ENCODE results near the gene IPP. TPM values are rescaled to one million over a fixed set of nuclear protein-coding genes. Genes with fewer than 3 reads are reported as not detected.

IPP gene
- total RNA-seq, 1 experiment from 2014 or later = 25.4 TPM

DNA sequence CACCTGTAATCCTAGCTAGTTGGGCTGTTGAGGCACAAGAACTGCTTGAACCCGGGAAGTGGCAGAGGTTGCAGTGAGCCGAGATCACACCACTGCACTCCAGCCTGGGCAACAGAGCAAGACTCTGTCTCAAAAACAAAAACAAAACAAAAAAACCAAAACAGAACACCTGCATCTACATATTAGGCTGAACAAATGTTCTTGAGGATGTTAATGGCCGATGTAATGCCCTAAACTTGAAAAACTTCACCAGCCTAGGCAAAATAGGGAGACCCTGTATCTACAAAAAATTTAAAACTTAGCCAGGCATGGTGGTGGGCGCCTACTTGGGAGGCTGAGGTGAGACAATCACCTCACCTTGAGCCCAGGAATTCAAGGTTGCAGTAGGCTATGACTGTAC lies 81.9 kb downstream of the IPP start:
- H3K9me2 ChIP-seq (ENCODE audit: insufficient read depth) = no peaks in the 10 kb centered on the region
- H3K4me3 ChIP-seq = no peak overlapping the region
- 0 out of 2 replicates have a peak, but pooled peaks cover 9% of the 10 kb centered on the region for H3K36me3 ChIP-seq (ENCODE audit: low read depth)
- ChIA-PET POLR2A (ENCODE audit: unreplicated experiment) (no interaction called here), CTCF (no interaction called here)
- H3K9me3 ChIP-seq (ENCODE audit: insufficient read depth, low read depth) = no peaks in the 10 kb centered on the region
- DNase-seq = no peak
- BruUV-seq (replicated peaks) = no TSS peak
- peaks cover 96% of the 10 kb centered on the region for H3K79me2 ChIP-seq (ENCODE audit: low read depth)
- peaks cover 14% of the 10 kb centered on the region; the same call in 1 of the 2 replicates for H3F3A ChIP-seq (ENCODE audit: insufficient read depth, low read depth)
- H2AFZ ChIP-seq = no peak overlapping the region
- no peaks in the 10 kb centered on the region for H3K4me1 ChIP-seq (replicated peaks; ENCODE audit: insufficient read depth)
- no peak overlapping the region for H3K27ac ChIP-seq
- peaks cover 81% of the 10 kb centered on the region for H4K20me1 ChIP-seq (ENCODE audit: insufficient read depth)
- intact Hi-C loops (cut with micrococcal nuclease; ENCODE audit: unreplicated experiment) = no loop called here
- H3K4me2 ChIP-seq = no peak overlapping the region
- no peaks in the 10 kb centered on the region for H3K27me3 ChIP-seq (ENCODE audit: insufficient read depth, low read depth)
- TF ChIP-seq, protein P1, sequence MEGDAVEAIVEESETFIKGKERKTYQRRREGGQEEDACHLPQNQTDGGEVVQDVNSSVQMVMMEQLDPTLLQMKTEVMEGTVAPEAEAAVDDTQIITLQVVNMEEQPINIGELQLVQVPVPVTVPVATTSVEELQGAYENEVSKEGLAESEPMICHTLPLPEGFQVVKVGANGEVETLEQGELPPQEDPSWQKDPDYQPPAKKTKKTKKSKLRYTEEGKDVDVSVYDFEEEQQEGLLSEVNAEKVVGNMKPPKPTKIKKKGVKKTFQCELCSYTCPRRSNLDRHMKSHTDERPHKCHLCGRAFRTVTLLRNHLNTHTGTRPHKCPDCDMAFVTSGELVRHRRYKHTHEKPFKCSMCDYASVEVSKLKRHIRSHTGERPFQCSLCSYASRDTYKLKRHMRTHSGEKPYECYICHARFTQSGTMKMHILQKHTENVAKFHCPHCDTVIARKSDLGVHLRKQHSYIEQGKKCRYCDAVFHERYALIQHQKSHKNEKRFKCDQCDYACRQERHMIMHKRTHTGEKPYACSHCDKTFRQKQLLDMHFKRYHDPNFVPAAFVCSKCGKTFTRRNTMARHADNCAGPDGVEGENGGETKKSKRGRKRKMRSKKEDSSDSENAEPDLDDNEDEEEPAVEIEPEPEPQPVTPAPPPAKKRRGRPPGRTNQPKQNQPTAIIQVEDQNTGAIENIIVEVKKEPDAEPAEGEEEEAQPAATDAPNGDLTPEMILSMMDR (conservative IDR thresholded peaks at IDR 0.05) = no peak
- TF ChIP-seq EZH2 (IDR thresholded peaks at IDR 0.05; ENCODE audit: low read depth) = no peak

DNA sequence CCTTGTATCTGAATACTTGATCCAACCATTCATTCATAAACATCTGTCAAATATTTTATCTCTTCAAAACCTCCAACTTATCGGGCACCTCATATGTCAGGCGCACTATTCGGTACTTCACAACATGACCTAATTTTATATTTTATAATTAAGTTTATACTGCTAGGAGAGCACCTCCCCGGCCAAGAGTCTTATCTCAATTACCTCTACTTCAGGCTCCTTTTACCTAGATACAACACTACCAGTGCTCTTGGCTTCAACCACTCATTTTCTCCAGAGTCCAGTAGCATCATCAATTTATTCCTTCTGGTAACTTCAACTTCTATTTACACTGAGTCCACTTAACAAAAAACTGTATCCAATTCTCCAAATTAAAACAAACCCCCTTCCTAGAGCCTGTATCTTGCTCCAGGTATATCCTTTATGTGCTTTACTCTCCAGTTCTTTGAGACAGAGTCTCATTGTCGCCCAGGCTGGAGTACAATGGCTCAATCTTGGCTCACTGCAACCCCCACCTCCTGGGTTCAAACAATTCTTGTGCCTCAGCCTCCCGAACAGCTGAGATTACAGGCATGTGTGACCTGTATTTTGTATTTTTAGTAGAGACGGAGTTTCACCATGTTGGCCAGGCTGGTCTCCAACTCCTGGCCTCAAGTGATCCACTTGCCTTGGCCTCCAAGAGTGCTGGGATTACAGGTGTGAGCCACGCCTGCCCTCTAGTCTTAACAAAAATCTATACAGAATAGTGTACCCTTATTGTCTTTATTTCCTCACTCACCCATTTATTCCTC lies 82.9 kb downstream of the IPP start:
- Histone ChIP-seq H3K9me3 (ENCODE audit: insufficient read depth, low read depth) (no peaks in the 10 kb centered on the region), H2AFZ (no peak overlapping the region), H3K4me1 (replicated peaks; ENCODE audit: insufficient read depth) (no peaks in the 10 kb centered on the region), H3K79me2 (ENCODE audit: low read depth) (peaks cover 96% of the 10 kb centered on the region), H3K27me3 (ENCODE audit: insufficient read depth, low read depth) (no peaks in the 10 kb centered on the region), H3K9me2 (ENCODE audit: insufficient read depth) (no peaks in the 10 kb centered on the region), H3K4me2 (no peak overlapping the region), H3K36me3 (ENCODE audit: low read depth) (0 out of 2 replicates have a peak, but pooled peaks cover 14% of the 10 kb centered on the region), H3K4me3 (no peak overlapping the region), H3F3A (ENCODE audit: insufficient read depth, low read depth) (peaks cover 8% of the 10 kb centered on the region; the same call in 1 of the 2 replicates), H3K27ac (no peak overlapping the region), H4K20me1 (ENCODE audit: insufficient read depth) (peaks cover 83% of the 10 kb centered on the region)
- intact Hi-C loops (cut with micrococcal nuclease; ENCODE audit: unreplicated experiment) = no loop called here
- no peak for DNase-seq
- CTCF ChIA-PET = no interaction called here
- no peak for TF ChIP-seq EZH2 (IDR thresholded peaks at IDR 0.05; ENCODE audit: low read depth)
- TF ChIP-seq, protein P1 (conservative IDR thresholded peaks at IDR 0.05) = no peak
- POLR2A ChIA-PET (ENCODE audit: unreplicated experiment) = interaction anchor here (0.5 to 0.9 kb wide), 2 partner anchors 11 to 890 kb away, joined by 4 to 8 read pairs; no protein-coding TSS in a partner anchor
- no TSS peak for BruUV-seq (replicated peaks)

DNA sequence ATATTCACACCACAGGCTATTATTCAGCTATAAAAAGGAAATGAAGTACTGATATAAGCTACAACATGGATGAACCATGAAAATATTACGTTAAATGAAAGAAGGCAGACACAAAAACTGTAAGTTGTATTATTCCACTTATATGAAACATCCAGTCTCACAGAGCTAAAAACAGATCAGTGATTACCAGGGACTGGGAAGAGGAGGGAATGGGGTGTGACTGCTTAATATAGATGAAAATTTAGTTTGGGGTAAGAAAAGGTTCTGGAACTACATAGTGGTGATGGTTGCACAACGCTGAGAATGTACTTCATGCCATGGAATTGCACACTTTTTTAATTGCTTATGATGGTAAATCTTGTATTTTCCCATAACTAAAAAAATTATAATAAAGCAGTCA lies 83.6 kb downstream of the IPP start:
- TF ChIP-seq EZH2 (IDR thresholded peaks at IDR 0.05; ENCODE audit: low read depth) = no peak
- TF ChIP-seq, protein P1 (conservative IDR thresholded peaks at IDR 0.05) = no peak
- intact Hi-C loops (cut with micrococcal nuclease; ENCODE audit: unreplicated experiment) = no loop called here
- Histone ChIP-seq H3K9me2 (ENCODE audit: insufficient read depth) (no peaks in the 10 kb centered on the region), H3K4me1 (replicated peaks; ENCODE audit: insufficient read depth) (no peaks in the 10 kb centered on the region), H3K79me2 (ENCODE audit: low read depth) (peaks cover 96% of the 10 kb centered on the region), H3K27ac (no peak overlapping the region), H3K27me3 (ENCODE audit: insufficient read depth, low read depth) (no peaks in the 10 kb centered on the region), H4K20me1 (ENCODE audit: insufficient read depth) (peaks cover 82% of the 10 kb centered on the region), H3K9me3 (ENCODE audit: insufficient read depth, low read depth) (no peaks in the 10 kb centered on the region), H3F3A (ENCODE audit: insufficient read depth, low read depth) (peaks cover 7% of the 10 kb centered on the region; the same call in 1 of the 2 replicates), H3K36me3 (ENCODE audit: low read depth) (0 out of 2 replicates have a peak, but pooled peaks cover 14% of the 10 kb centered on the region), H2AFZ (no peak overlapping the region), H3K4me2 (no peak overlapping the region), H3K4me3 (no peak overlapping the region)
- ChIA-PET POLR2A (ENCODE audit: unreplicated experiment) (interaction anchor here (0.5 to 0.9 kb wide), 2 partner anchors 12 to 889 kb away, joined by 4 to 8 read pairs; no protein-coding TSS in a partner anchor), CTCF (no interaction called here)
- DNase-seq = no peak
- BruUV-seq (replicated peaks) = no TSS peak

All from PC-9 (cell line).